ENCODE measurements around the gene OTOP2.

The OTOP2 gene

DNA sequence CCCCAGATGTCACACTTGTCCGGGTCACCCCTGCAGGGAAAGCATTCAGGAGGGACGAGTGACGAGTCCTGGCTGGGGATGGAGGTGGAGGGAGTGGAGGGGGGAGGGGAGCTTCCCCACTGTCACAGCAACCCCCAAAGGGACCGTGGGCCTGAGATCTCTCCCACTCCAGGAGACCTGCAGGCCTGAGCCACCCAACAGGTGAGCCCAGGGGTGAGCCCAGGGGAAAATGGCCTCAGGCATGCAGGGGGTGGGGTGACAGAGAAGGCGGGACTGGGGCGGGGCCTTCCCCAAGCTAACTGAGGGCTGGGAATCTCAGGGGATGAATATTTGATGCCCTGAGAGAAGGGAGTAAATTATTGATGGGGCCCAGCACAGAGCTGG, 3.4 kb upstream of the OTOP2 start:
- H3K9me3 ChIP-seq (ENCODE audit: low read depth, low read length): no peaks in the 10 kb centered on the region
- no peaks in the 10 kb centered on the region for H3K36me3 ChIP-seq (ENCODE audit: insufficient read depth, low read length)
- DNase-seq (ENCODE audit: low read depth, low spot score): no peak
- no peak overlapping the region for H3K4me3 ChIP-seq
- H3K9ac ChIP-seq (ENCODE audit: insufficient read length): no peak overlapping the region
- H3K27ac ChIP-seq: no peak overlapping the region
- no peak for TF ChIP-seq POLR2AphosphoS5 (IDR thresholded peaks at IDR 0.05; ENCODE audit: borderline replicate concordance, low read depth, low read length)
- TF ChIP-seq FOXP2 (optimal IDR thresholded peaks at IDR 0.05; ENCODE audit: control extremely low read depth, extremely low read length, insufficient read depth): no peak

DNA sequence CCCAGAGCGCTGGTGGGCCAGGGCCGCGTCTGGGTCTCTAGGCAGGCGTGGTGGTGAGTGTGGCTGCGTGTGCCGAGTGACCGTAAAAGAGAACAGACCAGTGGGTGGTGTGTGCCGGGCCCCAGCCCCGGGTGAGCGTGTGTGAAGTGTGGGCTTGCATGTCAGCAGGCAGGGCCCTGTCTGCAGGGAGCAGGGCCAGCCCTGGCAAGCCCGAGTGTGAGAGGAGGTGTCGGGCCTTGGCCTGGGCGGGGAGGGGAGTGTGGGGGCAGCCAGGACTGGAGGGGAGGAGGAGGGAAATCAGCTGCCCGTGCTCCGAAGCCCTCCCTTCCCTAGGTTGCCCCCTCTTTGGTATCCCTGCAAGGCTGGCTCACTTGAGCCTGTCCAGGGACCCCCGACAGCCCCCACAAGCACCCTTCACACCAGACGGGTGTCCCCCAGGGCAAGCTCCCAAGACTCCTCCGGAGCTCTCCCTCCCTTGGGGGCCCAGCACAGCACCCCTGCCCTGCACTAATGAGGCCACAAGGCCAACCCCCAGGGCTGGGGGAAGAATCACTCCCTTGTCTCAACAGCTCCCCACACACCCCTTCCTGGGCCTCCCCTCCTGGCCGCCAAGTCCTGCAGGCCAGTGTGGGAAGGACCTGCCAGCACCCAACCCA, 2.9 kb upstream of the OTOP2 start:
- H3K9me3 ChIP-seq (ENCODE audit: low read depth, low read length): no peaks in the 10 kb centered on the region
- H3K27ac ChIP-seq: no peak overlapping the region
- DNase-seq (ENCODE audit: low read depth, low spot score): no peak
- no peak for TF ChIP-seq FOXP2 (optimal IDR thresholded peaks at IDR 0.05; ENCODE audit: control extremely low read depth, extremely low read length, insufficient read depth)
- no peak for TF ChIP-seq POLR2AphosphoS5 (IDR thresholded peaks at IDR 0.05; ENCODE audit: borderline replicate concordance, low read depth, low read length)
- no peak for TF ChIP-seq EZH2 (IDR thresholded peaks at IDR 0.05)
- no peak overlapping the region for H3K4me3 ChIP-seq
- no peaks in the 10 kb centered on the region for H3K36me3 ChIP-seq (ENCODE audit: insufficient read depth, low read length)
- no peak overlapping the region for H3K9ac ChIP-seq (ENCODE audit: insufficient read length)

DNA sequence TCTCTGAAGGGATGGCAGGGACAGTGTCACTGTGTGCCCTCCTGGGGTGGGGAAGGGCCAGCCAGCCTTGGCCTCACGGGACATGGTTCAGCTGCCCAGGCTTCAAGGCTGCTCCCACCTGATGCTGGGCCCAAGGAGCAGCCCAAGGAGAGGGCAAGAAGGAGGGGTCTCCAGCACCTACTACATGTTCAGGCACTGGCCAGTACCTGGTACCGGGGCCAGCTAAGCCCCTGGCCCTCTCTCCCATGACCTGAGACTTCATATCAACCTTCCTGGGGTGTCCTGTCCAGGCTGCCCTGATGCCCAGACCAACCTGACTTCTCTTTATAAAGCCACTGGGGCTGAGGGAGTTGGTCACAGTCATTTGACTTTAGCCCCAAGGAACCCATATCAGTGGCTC, 2.3 kb upstream of the OTOP2 start:
- no peak overlapping the region for H3K4me3 ChIP-seq
- no peaks in the 10 kb centered on the region for H3K36me3 ChIP-seq (ENCODE audit: insufficient read depth, low read length)
- H3K27ac ChIP-seq: no peak overlapping the region
- H3K9ac ChIP-seq (ENCODE audit: insufficient read length): no peak overlapping the region
- no peaks in the 10 kb centered on the region for H3K9me3 ChIP-seq (ENCODE audit: low read depth, low read length)
- DNase-seq (ENCODE audit: low read depth, low spot score): no peak
- TF ChIP-seq EZH2 (IDR thresholded peaks at IDR 0.05) (no peak), FOXP2 (optimal IDR thresholded peaks at IDR 0.05; ENCODE audit: control extremely low read depth, extremely low read length, insufficient read depth) (no peak)

DNA sequence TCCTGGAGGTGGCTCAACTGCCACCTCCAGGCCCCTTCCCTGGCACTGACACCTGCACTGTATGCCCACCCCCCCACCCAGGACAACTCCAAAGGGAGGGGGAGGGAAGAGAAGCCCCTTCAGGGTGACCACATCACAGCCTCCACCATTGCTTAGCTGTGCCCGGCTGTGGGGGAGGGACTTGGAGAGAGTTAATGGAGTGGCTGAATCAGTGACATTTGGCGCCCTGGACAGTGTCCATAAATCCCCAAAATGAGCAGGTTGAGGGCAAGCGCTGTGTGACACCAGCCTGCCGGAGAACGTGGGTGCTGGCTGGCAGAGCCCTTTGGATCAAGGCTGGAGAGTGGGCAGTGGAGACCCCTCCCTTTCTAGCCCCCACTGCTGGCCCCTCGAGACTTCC, 1.9 kb upstream of the OTOP2 start:
- Histone ChIP-seq H3K9me3 (ENCODE audit: low read depth, low read length) (no peaks in the 10 kb centered on the region), H3K36me3 (ENCODE audit: insufficient read depth, low read length) (no peaks in the 10 kb centered on the region), H3K4me3 (no peak overlapping the region), H3K9ac (ENCODE audit: insufficient read length) (no peak overlapping the region), H3K27ac (no peak overlapping the region)
- DNase-seq (ENCODE audit: low read depth, low spot score): no peak
- TF ChIP-seq EZH2 (IDR thresholded peaks at IDR 0.05) (no peak), FOXP2 (optimal IDR thresholded peaks at IDR 0.05; ENCODE audit: control extremely low read depth, extremely low read length, insufficient read depth) (no peak), POLR2AphosphoS5 (IDR thresholded peaks at IDR 0.05; ENCODE audit: borderline replicate concordance, low read depth, low read length) (no peak)

DNA sequence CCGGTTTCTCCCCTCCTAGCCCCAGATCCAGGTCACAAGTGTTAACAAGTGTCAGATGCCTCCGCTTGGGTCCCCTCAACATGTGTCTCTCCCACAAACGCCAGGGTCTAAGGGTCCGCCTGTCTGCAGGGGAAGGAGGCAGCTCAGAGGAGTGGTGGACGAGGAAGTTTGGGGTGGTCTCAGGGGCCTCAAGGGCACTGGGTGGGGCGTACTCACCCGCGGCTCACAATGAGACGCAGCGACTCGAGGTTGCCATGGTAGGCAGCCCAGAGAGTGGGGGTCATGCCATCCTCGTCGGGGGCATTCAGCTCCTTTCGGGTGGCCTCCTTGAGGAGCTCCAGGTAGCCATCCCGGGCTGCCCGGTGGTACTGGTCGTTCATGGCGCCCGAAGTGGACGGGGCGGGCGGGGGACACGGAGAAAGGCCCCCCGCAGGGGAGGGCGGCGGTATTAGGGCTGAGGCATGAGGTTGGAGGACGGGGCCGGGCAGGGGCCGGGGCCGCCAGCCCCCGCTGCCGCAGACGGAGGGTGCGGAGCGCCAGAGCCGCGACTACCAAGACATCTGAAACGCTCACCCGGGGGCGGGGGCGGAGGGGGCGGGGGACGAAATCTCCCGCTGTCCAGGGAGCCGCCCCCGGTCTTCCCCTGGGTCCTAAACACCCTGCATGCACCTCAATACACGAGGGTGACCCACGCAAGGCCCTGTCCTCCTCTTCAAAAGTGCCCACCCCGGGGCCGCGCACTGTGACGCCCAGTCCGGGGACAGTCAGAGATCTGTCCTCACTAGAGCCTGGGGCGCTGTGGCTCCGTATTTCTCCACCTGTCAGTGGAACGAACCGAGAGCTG, 1.2 kb upstream of the OTOP2 start, which contains the start of gene USH1G:
Gene USH1G, minus strand, starts transcription at position 562 of the 844 bp plus-strand sequence. Its CDS starts 182 bp downstream, at position 380.
- DNase-seq (ENCODE audit: low read depth, low spot score): no peak
- H3K4me3 ChIP-seq: peak within 1 kb of the TSS; percentile 71

DNA sequence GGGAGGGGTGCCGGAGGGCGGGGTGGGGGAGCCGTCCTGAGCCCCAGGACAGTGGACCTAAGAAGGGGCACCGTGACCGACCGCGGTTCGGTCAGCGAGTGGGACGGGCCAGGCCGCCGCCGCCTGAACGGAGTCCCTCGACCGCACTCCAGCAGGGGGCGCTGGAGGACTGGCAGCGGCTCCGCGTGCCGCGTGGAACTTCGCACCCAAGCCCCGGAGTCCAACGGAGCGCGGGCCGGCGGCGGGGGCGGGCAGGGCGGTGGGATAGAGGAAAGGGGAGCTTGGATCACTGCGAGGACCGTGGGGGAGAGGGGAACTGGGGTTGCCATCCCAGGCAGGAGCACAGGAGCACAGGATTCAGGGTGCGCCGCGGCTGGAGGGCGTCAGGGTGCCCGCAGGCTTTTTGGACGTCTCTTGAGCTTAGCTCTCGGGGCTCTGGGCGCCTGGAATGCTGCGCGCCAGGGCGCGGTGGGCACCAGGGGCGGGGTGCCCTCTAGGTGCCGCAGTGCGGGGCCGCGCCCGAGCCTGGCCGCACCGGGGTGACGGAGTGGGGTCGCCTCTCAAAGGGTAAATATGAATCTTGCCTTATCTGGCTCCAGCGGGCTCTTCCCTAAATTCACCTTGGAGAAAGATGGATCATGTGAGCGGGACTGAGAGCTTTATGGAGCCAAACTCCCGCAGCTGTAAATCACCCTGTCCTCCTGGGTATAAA, 379 bp upstream of the OTOP2 start:
- Histone ChIP-seq H3K4me3 (peak overlapping the region; percentile 71), H3K9ac (ENCODE audit: insufficient read length) (no peak overlapping the region), H3K27ac (no peak overlapping the region), H3K9me3 (ENCODE audit: low read depth, low read length) (no peaks in the 10 kb centered on the region), H3K36me3 (ENCODE audit: insufficient read depth, low read length) (no peaks in the 10 kb centered on the region)
- TF ChIP-seq FOXP2 (optimal IDR thresholded peaks at IDR 0.05; ENCODE audit: control extremely low read depth, extremely low read length, insufficient read depth): no peak
- TF ChIP-seq EZH2 (IDR thresholded peaks at IDR 0.05): no peak
- TF ChIP-seq POLR2AphosphoS5 (IDR thresholded peaks at IDR 0.05; ENCODE audit: borderline replicate concordance, low read depth, low read length): no peak
- no peak for DNase-seq (ENCODE audit: low read depth, low spot score)

More for the DNA sequence above, 1.2 kb upstream of the OTOP2 start, which contains the start of gene USH1G:
- Histone ChIP-seq H3K9me3 (ENCODE audit: low read depth, low read length) (no peaks in the 10 kb centered on the region), H3K9ac (ENCODE audit: insufficient read length) (no peak within 1 kb of the TSS), H3K27ac (no peak within 1 kb of the TSS), H3K36me3 (ENCODE audit: insufficient read depth, low read length) (no peaks in the 10 kb centered on the region)
- TF ChIP-seq FOXP2 (optimal IDR thresholded peaks at IDR 0.05; ENCODE audit: control extremely low read depth, extremely low read length, insufficient read depth): no peak

DNA sequence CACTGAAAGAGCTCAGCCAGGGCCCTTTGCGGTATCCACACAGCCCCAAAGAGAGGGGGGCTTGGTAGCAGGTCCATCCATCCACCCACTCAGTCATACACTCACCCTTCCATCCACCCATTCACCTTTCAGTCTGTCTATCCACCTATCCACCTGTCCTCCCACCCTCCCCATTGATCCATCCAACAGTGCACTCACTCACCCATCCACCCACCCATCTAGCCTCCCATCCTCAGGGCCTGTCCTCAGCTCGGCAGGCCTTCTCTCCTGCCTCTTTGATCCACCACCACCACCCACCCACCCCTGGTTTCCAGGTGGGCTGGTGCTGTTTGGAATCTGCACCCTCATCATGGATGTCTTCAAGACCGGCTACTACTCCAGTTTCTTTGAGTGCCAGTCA, 1.2 kb downstream of the OTOP2 start:
- H3K27ac ChIP-seq: no peak overlapping the region
- no peak overlapping the region for H3K9ac ChIP-seq (ENCODE audit: insufficient read length)
- no peaks in the 10 kb centered on the region for H3K36me3 ChIP-seq (ENCODE audit: insufficient read depth, low read length)
- no peak for TF ChIP-seq FOXP2 (optimal IDR thresholded peaks at IDR 0.05; ENCODE audit: control extremely low read depth, extremely low read length, insufficient read depth)
- TF ChIP-seq EZH2 (IDR thresholded peaks at IDR 0.05): no peak
- no peak for TF ChIP-seq POLR2AphosphoS5 (IDR thresholded peaks at IDR 0.05; ENCODE audit: borderline replicate concordance, low read depth, low read length)
- H3K9me3 ChIP-seq (ENCODE audit: low read depth, low read length): no peaks in the 10 kb centered on the region
- no peak for DNase-seq (ENCODE audit: low read depth, low spot score)
- no peak overlapping the region for H3K4me3 ChIP-seq

DNA sequence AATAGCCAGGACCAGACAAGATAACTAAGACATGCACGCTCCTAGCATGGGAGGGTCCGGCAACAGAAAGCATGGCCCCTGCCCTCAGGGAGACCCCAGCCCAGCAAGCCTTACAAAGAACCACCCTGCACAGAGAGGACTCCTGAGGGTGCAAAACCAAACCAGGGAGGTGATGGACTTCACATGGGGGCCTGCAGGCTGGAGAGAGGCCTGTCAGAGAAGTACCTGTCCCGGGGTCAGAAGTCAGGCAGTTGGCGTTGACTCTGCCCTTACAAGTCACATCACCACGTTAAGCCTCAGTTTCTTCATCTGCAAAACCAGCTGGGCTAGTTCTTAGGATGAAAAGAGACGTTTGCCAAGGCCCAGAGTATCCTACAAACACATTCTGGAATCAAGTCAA, 4.7 kb downstream of the OTOP2 start:
- DNase-seq (ENCODE audit: low read depth, low spot score): no peak
- no peak for TF ChIP-seq EZH2 (IDR thresholded peaks at IDR 0.05)
- TF ChIP-seq POLR2AphosphoS5 (IDR thresholded peaks at IDR 0.05; ENCODE audit: borderline replicate concordance, low read depth, low read length): no peak
- no peak for TF ChIP-seq FOXP2 (optimal IDR thresholded peaks at IDR 0.05; ENCODE audit: control extremely low read depth, extremely low read length, insufficient read depth)
- no peak overlapping the region for H3K4me3 ChIP-seq

More for the DNA sequence above, 4.7 kb downstream of the OTOP2 start:
- H3K27ac ChIP-seq: no peak overlapping the region
- no peaks in the 10 kb centered on the region for H3K9me3 ChIP-seq (ENCODE audit: low read depth, low read length)
- no peaks in the 10 kb centered on the region for H3K36me3 ChIP-seq (ENCODE audit: insufficient read depth, low read length)
- no peak overlapping the region for H3K9ac ChIP-seq (ENCODE audit: insufficient read length)
